ENCODE data around the gene RAX.

Gene RAX

GRCh38 chr18:59273759-59274532 lies 692 bp upstream of the RAX start:
- no CpG with 5 or more reads among the region's 48 CpGs for WGBS (ENCODE audit: insufficient coverage, insufficient read length)
- H3K9me3 ChIP-seq (ENCODE audit: control insufficient read depth, insufficient read depth, low read length), result no peaks in the 10 kb centered on the region

GRCh38 chr18:59272221-59272888 lies 899 bp downstream of the RAX start:
- peaks cover 77% of the 10 kb centered on the region for H3K27me3 ChIP-seq (ENCODE audit: control insufficient read depth, insufficient read depth, low read length)
- WGBS (ENCODE audit: insufficient coverage, insufficient read length), result no CpG with 5 or more reads among the region's 52 CpGs
- no peaks in the 10 kb centered on the region for H3K36me3 ChIP-seq (ENCODE audit: control insufficient read depth, insufficient read depth, low read length)
- H3K4me3 ChIP-seq (ENCODE audit: low read length), result peak overlapping the region; percentile 41; the same call in 1 of the 2 replicates
- no peak overlapping the region for H3K27ac ChIP-seq (ENCODE audit: low read length)
- H3K4me1 ChIP-seq (ENCODE audit: control insufficient read depth, insufficient read depth, low read length), result peaks cover 5% of the 10 kb centered on the region
- no peaks in the 10 kb centered on the region for H3K9me3 ChIP-seq (ENCODE audit: control insufficient read depth, insufficient read depth, low read length)
- DNase-seq (ENCODE audit: low read depth, low spot score), result no peak

More at GRCh38 chr18:59273759-59274532, 692 bp upstream of the RAX start:
- DNase-seq (ENCODE audit: low read depth, low spot score), result no peak
- Histone ChIP-seq H3K27ac (ENCODE audit: low read length) (no peak overlapping the region), H3K36me3 (ENCODE audit: control insufficient read depth, insufficient read depth, low read length) (no peaks in the 10 kb centered on the region), H3K27me3 (ENCODE audit: control insufficient read depth, insufficient read depth, low read length) (peaks cover 67% of the 10 kb centered on the region), H3K4me1 (ENCODE audit: control insufficient read depth, insufficient read depth, low read length) (peaks cover 4% of the 10 kb centered on the region; the same call in 1 of the 2 replicates), H3K4me3 (ENCODE audit: low read length) (peak overlapping the region; percentile 52; the same call in 1 of the 2 replicates)

- DNase-seq (ENCODE audit: low read depth, low spot score), result no peak
- WGBS (ENCODE audit: insufficient coverage, insufficient read length), result no CpG with 5 or more reads among the region's 14 CpGs
- Histone ChIP-seq H3K4me1 (ENCODE audit: control insufficient read depth, insufficient read depth, low read length) (peaks cover 5% of the 10 kb centered on the region), H3K4me3 (ENCODE audit: low read length) (no peak overlapping the region; the same call in 1 of the 2 replicates), H3K36me3 (ENCODE audit: control insufficient read depth, insufficient read depth, low read length) (no peaks in the 10 kb centered on the region), H3K27ac (ENCODE audit: low read length) (no peak overlapping the region), H3K9me3 (ENCODE audit: control insufficient read depth, insufficient read depth, low read length) (no peaks in the 10 kb centered on the region), H3K27me3 (ENCODE audit: control insufficient read depth, insufficient read depth, low read length) (peaks cover 81% of the 10 kb centered on the region)
Observed at GRCh38 chr18:59271606-59272220, 1.5 kb downstream of the RAX start.

GRCh38 chr18:59270689-59271257 lies 2.5 kb downstream of the RAX start:
- Histone ChIP-seq H3K27ac (ENCODE audit: low read length) (no peak overlapping the region), H3K4me3 (ENCODE audit: low read length) (no peak overlapping the region), H3K9me3 (ENCODE audit: control insufficient read depth, insufficient read depth, low read length) (no peaks in the 10 kb centered on the region), H3K4me1 (ENCODE audit: control insufficient read depth, insufficient read depth, low read length) (peaks cover 2% of the 10 kb centered on the region; the same call in 1 of the 2 replicates), H3K27me3 (ENCODE audit: control insufficient read depth, insufficient read depth, low read length) (peaks cover 81% of the 10 kb centered on the region), H3K36me3 (ENCODE audit: control insufficient read depth, insufficient read depth, low read length) (no peaks in the 10 kb centered on the region)
- WGBS (ENCODE audit: insufficient coverage, insufficient read length), result no CpG with 5 or more reads among the region's 4 CpGs
- DNase-seq (ENCODE audit: low read depth, low spot score), result no peak

GRCh38 chr18:59269563-59270119 lies 3.6 kb downstream of the RAX start:
- peaks cover 81% of the 10 kb centered on the region for H3K27me3 ChIP-seq (ENCODE audit: control insufficient read depth, insufficient read depth, low read length)

GRCh38 chr18:59268721-59269562 lies 4.3 kb downstream of the RAX start:
- H3K27ac ChIP-seq (ENCODE audit: low read length), result no peak overlapping the region
- no peaks in the 10 kb centered on the region for H3K9me3 ChIP-seq (ENCODE audit: control insufficient read depth, insufficient read depth, low read length)
- no CpG with 5 or more reads among the region's 90 CpGs for WGBS (ENCODE audit: insufficient coverage, insufficient read length)
- H3K4me1 ChIP-seq (ENCODE audit: control insufficient read depth, insufficient read depth, low read length), result peaks cover 2% of the 10 kb centered on the region; the same call in 1 of the 2 replicates
- peaks cover 81% of the 10 kb centered on the region for H3K27me3 ChIP-seq (ENCODE audit: control insufficient read depth, insufficient read depth, low read length)
- no peaks in the 10 kb centered on the region for H3K36me3 ChIP-seq (ENCODE audit: control insufficient read depth, insufficient read depth, low read length)
- H3K4me3 ChIP-seq (ENCODE audit: low read length), result peak overlapping the region; percentile 53; the same call in 1 of the 2 replicates
- DNase-seq (ENCODE audit: low read depth, low spot score), result no peak

More at GRCh38 chr18:59269563-59270119, 3.6 kb downstream of the RAX start:
- no peaks in the 10 kb centered on the region for H3K36me3 ChIP-seq (ENCODE audit: control insufficient read depth, insufficient read depth, low read length)
- no CpG with 5 or more reads among the region's 17 CpGs for WGBS (ENCODE audit: insufficient coverage, insufficient read length)
- no peak for DNase-seq (ENCODE audit: low read depth, low spot score)
- H3K9me3 ChIP-seq (ENCODE audit: control insufficient read depth, insufficient read depth, low read length), result no peaks in the 10 kb centered on the region
- peaks cover 2% of the 10 kb centered on the region; the same call in 1 of the 2 replicates for H3K4me1 ChIP-seq (ENCODE audit: control insufficient read depth, insufficient read depth, low read length)
- peak overlapping the region; percentile 53; the same call in 1 of the 2 replicates for H3K4me3 ChIP-seq (ENCODE audit: low read length)
- no peak overlapping the region for H3K27ac ChIP-seq (ENCODE audit: low read length)

GRCh38 chr18:59268127-59268720 lies 5.0 kb downstream of the RAX start:
- H3K27me3 ChIP-seq (ENCODE audit: control insufficient read depth, insufficient read depth, low read length), result peaks cover 86% of the 10 kb centered on the region
- no peak for DNase-seq (ENCODE audit: low read depth, low spot score)
- peaks cover 4% of the 10 kb centered on the region; the same call in 1 of the 2 replicates for H3K4me1 ChIP-seq (ENCODE audit: control insufficient read depth, insufficient read depth, low read length)
- no CpG with 5 or more reads among the region's 28 CpGs for WGBS (ENCODE audit: insufficient coverage, insufficient read length)
- H3K36me3 ChIP-seq (ENCODE audit: control insufficient read depth, insufficient read depth, low read length), result no peaks in the 10 kb centered on the region
- no peaks in the 10 kb centered on the region for H3K9me3 ChIP-seq (ENCODE audit: control insufficient read depth, insufficient read depth, low read length)
- no peak overlapping the region for H3K27ac ChIP-seq (ENCODE audit: low read length)
- H3K4me3 ChIP-seq (ENCODE audit: low read length), result no peak overlapping the region; the same call in 1 of the 2 replicates

GRCh38 chr18:59267503-59268126 lies 5.6 kb downstream of the RAX start:
- H3K4me3 ChIP-seq (ENCODE audit: low read length), result peak overlapping the region; percentile 7; the same call in 1 of the 2 replicates

More at GRCh38 chr18:59267503-59268126, 5.6 kb downstream of the RAX start:
- Histone ChIP-seq H3K4me1 (ENCODE audit: control insufficient read depth, insufficient read depth, low read length) (peaks cover 4% of the 10 kb centered on the region; the same call in 1 of the 2 replicates), H3K27me3 (ENCODE audit: control insufficient read depth, insufficient read depth, low read length) (peaks cover 89% of the 10 kb centered on the region), H3K9me3 (ENCODE audit: control insufficient read depth, insufficient read depth, low read length) (no peaks in the 10 kb centered on the region), H3K27ac (ENCODE audit: low read length) (no peak overlapping the region), H3K36me3 (ENCODE audit: control insufficient read depth, insufficient read depth, low read length) (no peaks in the 10 kb centered on the region)
- no peak for DNase-seq (ENCODE audit: low read depth, low spot score)
- no CpG with 5 or more reads among the region's 41 CpGs for WGBS (ENCODE audit: insufficient coverage, insufficient read length)

Measured in iPS DF 6.9 (cell line).